ENCODE data around the gene CHPF2. TPM values are rescaled to one million over a fixed set of nuclear protein-coding genes. Genes with fewer than 3 reads are reported as not detected.
A peak's percentile ranks its signal among the peaks of the same experiment; 100 is the strongest.

The CHPF2 gene
- total and polyA plus RNA-seq, 4 donors, result 7.8 to 53.5 (median 50.3) TPM

DNA sequence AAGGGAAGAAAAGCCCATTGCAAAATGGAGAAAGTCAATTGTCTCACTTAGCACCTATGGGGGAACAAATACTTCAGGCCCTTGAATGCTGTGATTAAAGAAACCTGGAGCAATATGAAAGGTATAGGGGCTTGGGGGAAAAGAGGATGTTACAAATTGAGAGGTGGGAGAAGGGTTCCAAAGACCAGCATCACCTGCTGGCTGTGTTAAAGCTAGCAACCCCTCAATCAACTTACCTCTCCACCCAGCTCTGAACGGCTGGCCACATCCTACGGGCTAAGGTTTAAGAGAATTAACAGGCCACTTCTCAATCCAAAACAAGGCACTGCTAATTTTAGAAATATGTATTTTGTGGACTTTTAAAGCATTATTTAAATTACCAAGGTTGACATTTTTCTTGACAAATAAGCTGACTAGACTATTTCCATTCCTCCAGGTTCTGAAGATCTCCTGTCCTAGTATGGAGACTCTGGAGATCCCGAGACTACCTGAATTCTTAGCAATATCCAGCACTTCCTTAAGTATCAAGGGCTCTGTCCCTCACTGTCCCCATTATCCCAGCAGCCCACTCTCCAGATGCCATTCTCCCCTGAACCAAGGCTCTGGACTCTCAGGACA, 21.0 kb upstream of the CHPF2 start:
- ATAC-seq (ENCODE audit: low FRiP score), result no peak
- H3K36me3 ChIP-seq (ENCODE audit: control insufficient read depth in 1 of 2, insufficient read depth in 2 of 2, low read length in 1 of 2), result peaks cover 0 to 10% of the 10 kb centered on the region in 2 donors
- H3K4me1 ChIP-seq (ENCODE audit: control insufficient read depth in 1 of 2, insufficient read depth in 2 of 2, low read length in 2 of 2), result no peaks in the 10 kb centered on the region
- intact Hi-C loops (cut with DNase I), result no loop called here
- H3K4me3 ChIP-seq (ENCODE audit: low read length in 2 of 2), result no peak overlapping the region
- no peaks in the 10 kb centered on the region for H3K9me3 ChIP-seq (ENCODE audit: control insufficient read depth, low read length)
- WGBS, 2 donors, result 68 to 76% methylated on average over 3 of the region's 3 CpGs
- H3K27ac ChIP-seq (ENCODE audit: low read depth in 1 of 2, low read length in 2 of 2), result no peak overlapping the region
- H3K27me3 ChIP-seq (ENCODE audit: control insufficient read depth in 1 of 2, insufficient read depth in 2 of 2, low read length in 1 of 2), result no peaks in the 10 kb centered on the region
- no peak for DNase-seq

- DNase-seq (no peak), ATAC-seq (ENCODE audit: low FRiP score) (no peak)
- Histone ChIP-seq H3K36me3 (ENCODE audit: control insufficient read depth in 1 of 2, insufficient read depth in 2 of 2, low read length in 1 of 2) (peaks cover 0 to 10% of the 10 kb centered on the region in 2 donors), H3K9me3 (ENCODE audit: control insufficient read depth, low read length) (no peaks in the 10 kb centered on the region), H3K27ac (ENCODE audit: low read depth in 1 of 2, low read length in 2 of 2) (no peak overlapping the region), H3K27me3 (ENCODE audit: control insufficient read depth in 1 of 2, insufficient read depth in 2 of 2, low read length in 1 of 2) (no peaks in the 10 kb centered on the region), H3K4me1 (ENCODE audit: control insufficient read depth in 1 of 2, insufficient read depth in 2 of 2, low read length in 2 of 2) (no peaks in the 10 kb centered on the region), H3K4me3 (ENCODE audit: low read length in 2 of 2) (no peak overlapping the region)
- 79 to 83% methylated on average over 5 of the region's 5 CpGs for WGBS, 2 donors
- intact Hi-C loops (cut with DNase I), result no loop called here
Measured at GRCh38 chr7:151212626-151213025, 19.7 kb upstream of the CHPF2 start.

- Histone ChIP-seq H3K9me3 (ENCODE audit: control insufficient read depth, low read length) (no peaks in the 10 kb centered on the region), H3K36me3 (ENCODE audit: control insufficient read depth in 1 of 2, insufficient read depth in 2 of 2, low read length in 1 of 2) (peaks cover 0 to 16% of the 10 kb centered on the region in 2 donors), H3K4me1 (ENCODE audit: control insufficient read depth in 1 of 2, insufficient read depth in 2 of 2, low read length in 2 of 2) (no peaks in the 10 kb centered on the region), H3K27ac (ENCODE audit: low read depth in 1 of 2, low read length in 2 of 2) (no peak overlapping the region), H3K4me3 (ENCODE audit: low read length in 2 of 2) (no peak overlapping the region), H3K27me3 (ENCODE audit: control insufficient read depth in 1 of 2, insufficient read depth in 2 of 2, low read length in 1 of 2) (no peaks in the 10 kb centered on the region)
- ATAC-seq (ENCODE audit: low FRiP score) (no peak), DNase-seq (no peak)
- intact Hi-C loops (cut with DNase I), result no loop called here
- WGBS, 2 donors, result 80 to 83% methylated on average over 3 of the region's 3 CpGs
Measured at GRCh38 chr7:151213826-151214225, 18.5 kb upstream of the CHPF2 start.

- no peak for ATAC-seq (ENCODE audit: low FRiP score)
- H3K36me3 ChIP-seq (ENCODE audit: control insufficient read depth in 1 of 2, insufficient read depth in 2 of 2, low read length in 1 of 2), result peaks cover 0 to 16% of the 10 kb centered on the region in 2 donors
Measured at GRCh38 chr7:151215396-151215795, 16.9 kb upstream of the CHPF2 start.

DNA sequence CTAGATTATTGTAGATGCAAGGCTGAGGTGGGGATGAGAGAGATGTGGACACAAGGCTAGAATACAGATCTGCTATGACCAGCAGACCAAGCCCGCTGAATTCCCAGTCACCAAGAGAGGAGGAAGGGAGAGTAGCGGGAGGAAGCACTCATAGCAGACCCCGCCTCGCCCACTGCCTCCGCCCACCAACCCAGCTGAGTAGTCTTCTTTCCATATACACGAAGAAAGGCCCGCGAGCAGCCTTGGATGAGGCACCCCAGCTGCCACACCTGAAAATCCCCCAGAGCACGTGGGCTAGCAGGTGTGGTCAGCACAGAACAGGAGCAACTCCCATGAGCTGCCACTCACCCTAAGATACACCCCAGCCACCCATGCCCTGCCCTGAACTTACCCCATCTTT, 14.1 kb upstream of the CHPF2 start:
- H3K9me3 ChIP-seq (ENCODE audit: control insufficient read depth, low read length), result no peaks in the 10 kb centered on the region
- intact Hi-C loops (cut with DNase I), result no loop called here
- H3K4me1 ChIP-seq (ENCODE audit: control insufficient read depth in 1 of 2, insufficient read depth in 2 of 2, low read length in 2 of 2), result no peaks in the 10 kb centered on the region
- no peaks in the 10 kb centered on the region for H3K27me3 ChIP-seq (ENCODE audit: control insufficient read depth in 1 of 2, insufficient read depth in 2 of 2, low read length in 1 of 2)
- H3K36me3 ChIP-seq (ENCODE audit: control insufficient read depth in 1 of 2, insufficient read depth in 2 of 2, low read length in 1 of 2), result peaks cover 1 to 22% of the 10 kb centered on the region in 2 donors
- ATAC-seq (ENCODE audit: low FRiP score) (no peak), DNase-seq (no peak)
- no peak overlapping the region for H3K27ac ChIP-seq (ENCODE audit: low read depth in 1 of 2, low read length in 2 of 2)
- WGBS, 2 donors, result 94% methylated on average over 9 of the region's 9 CpGs
- no peak overlapping the region for H3K4me3 ChIP-seq (ENCODE audit: low read length in 2 of 2)

More at GRCh38 chr7:151215396-151215795, 16.9 kb upstream of the CHPF2 start:
- no peak for DNase-seq
- H3K4me3 ChIP-seq (ENCODE audit: low read length in 2 of 2), result no peak overlapping the region
- no peaks in the 10 kb centered on the region for H3K4me1 ChIP-seq (ENCODE audit: control insufficient read depth in 1 of 2, insufficient read depth in 2 of 2, low read length in 2 of 2)
- no peak overlapping the region for H3K27ac ChIP-seq (ENCODE audit: low read depth in 1 of 2, low read length in 2 of 2)
- 93 to 94% methylated on average over 5 of the region's 5 CpGs for WGBS, 2 donors
- no peaks in the 10 kb centered on the region for H3K9me3 ChIP-seq (ENCODE audit: control insufficient read depth, low read length)
- intact Hi-C loops (cut with DNase I), result no loop called here
- H3K27me3 ChIP-seq (ENCODE audit: control insufficient read depth in 1 of 2, insufficient read depth in 2 of 2, low read length in 1 of 2), result no peaks in the 10 kb centered on the region

DNA sequence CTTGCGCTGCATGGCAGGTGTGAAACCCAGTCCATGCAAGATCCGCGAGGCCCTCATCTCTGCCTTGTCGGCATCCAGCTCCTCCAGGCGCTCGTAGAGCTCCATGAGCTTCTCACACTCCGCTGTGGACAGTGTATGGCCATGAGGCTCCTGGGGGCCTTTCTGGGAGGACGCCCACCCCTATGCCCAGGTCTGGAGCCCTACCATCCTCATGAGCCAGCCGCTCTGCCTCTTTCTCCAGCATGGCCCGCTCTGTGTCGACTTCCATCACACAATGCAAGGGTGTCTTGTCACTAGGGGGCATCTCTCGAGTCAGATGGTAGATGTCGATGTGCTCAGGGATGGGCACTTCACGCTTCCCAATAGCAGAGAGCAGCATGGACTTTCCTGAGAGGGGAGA, 8.6 kb upstream of the CHPF2 start:
- WGBS, 2 donors, result 93% methylated on average over 14 of the region's 14 CpGs
- H3K4me1 ChIP-seq (ENCODE audit: control insufficient read depth in 1 of 2, insufficient read depth in 2 of 2, low read length in 2 of 2), result no peaks in the 10 kb centered on the region
- ATAC-seq (ENCODE audit: low FRiP score), result no peak
- DNase-seq, result no peak
- no peaks in the 10 kb centered on the region for H3K27me3 ChIP-seq (ENCODE audit: control insufficient read depth in 1 of 2, insufficient read depth in 2 of 2, low read length in 1 of 2)
- no peak overlapping the region for H3K27ac ChIP-seq (ENCODE audit: low read depth in 1 of 2, low read length in 2 of 2)
- intact Hi-C loops (cut with DNase I), result no loop called here
- peaks cover 5 to 13% of the 10 kb centered on the region in 2 donors for H3K36me3 ChIP-seq (ENCODE audit: control insufficient read depth in 1 of 2, insufficient read depth in 2 of 2, low read length in 1 of 2)
- no peaks in the 10 kb centered on the region for H3K9me3 ChIP-seq (ENCODE audit: control insufficient read depth, low read length)
- no peak overlapping the region for H3K4me3 ChIP-seq (ENCODE audit: low read length in 2 of 2)

- Histone ChIP-seq H3K9me3 (ENCODE audit: control insufficient read depth, low read length) (no peaks in the 10 kb centered on the region), H3K4me1 (ENCODE audit: control insufficient read depth in 1 of 2, insufficient read depth in 2 of 2, low read length in 2 of 2) (no peaks in the 10 kb centered on the region), H3K4me3 (ENCODE audit: low read length in 2 of 2) (peak overlapping the region; percentile 50 to 61), H3K27me3 (ENCODE audit: control insufficient read depth in 1 of 2, insufficient read depth in 2 of 2, low read length in 1 of 2) (no peaks in the 10 kb centered on the region), H3K27ac (ENCODE audit: low read depth in 1 of 2, low read length in 2 of 2) (no peak overlapping the region), H3K36me3 (ENCODE audit: control insufficient read depth in 1 of 2, insufficient read depth in 2 of 2, low read length in 1 of 2) (peaks cover 5 to 11% of the 10 kb centered on the region in 2 donors)
- intact Hi-C loops (cut with DNase I), result no loop called here
- WGBS, 2 donors, result 61 to 64% methylated on average over 8 of the region's 8 CpGs
- no peak for DNase-seq
- no peak for ATAC-seq (ENCODE audit: low FRiP score)
Measured at GRCh38 chr7:151225948-151226510, 6.3 kb upstream of the CHPF2 start.

GRCh38 chr7:151226560-151226874, 5.8 kb upstream of the CHPF2 start:
- intact Hi-C loops (cut with DNase I), result no loop called here
- no peak for DNase-seq
- peak; percentile 16 for ATAC-seq (ENCODE audit: low FRiP score)
- Histone ChIP-seq H3K36me3 (ENCODE audit: control insufficient read depth in 1 of 2, insufficient read depth in 2 of 2, low read length in 1 of 2) (peaks cover 5 to 10% of the 10 kb centered on the region in 2 donors), H3K27me3 (ENCODE audit: control insufficient read depth in 1 of 2, insufficient read depth in 2 of 2, low read length in 1 of 2) (no peaks in the 10 kb centered on the region), H3K4me1 (ENCODE audit: control insufficient read depth in 1 of 2, insufficient read depth in 2 of 2, low read length in 2 of 2) (no peaks in the 10 kb centered on the region), H3K4me3 (ENCODE audit: low read length in 2 of 2) (peak overlapping the region; percentile 50 to 61), H3K27ac (ENCODE audit: low read depth in 1 of 2, low read length in 2 of 2) (no peak overlapping the region), H3K9me3 (ENCODE audit: control insufficient read depth, low read length) (no peaks in the 10 kb centered on the region)
- 1 to 2% methylated on average over 15 of the region's 15 CpGs for WGBS, 2 donors
